Endodermal cell (in vitro differentiated cells): ENCODE measurements around the gene MYOF. TPM values are rescaled to one million over a fixed set of nuclear protein-coding genes. Genes with fewer than 3 reads are reported as not detected.
A peak's percentile ranks its signal among the peaks of the same experiment; 100 is the strongest.

Experiments
- DNase-seq: peaks from one replicate; pipeline ENCODE4 v3.0.0-alpha.2; 2017
- H3K27ac ChIP-seq: 2 replicates; pipeline ENCODE4 v1.5.1; 2013; ENCODE audit warnings: mild to moderate bottlenecking, low read depth, low read length, moderate library complexity
- H3K27me3 ChIP-seq: 2 replicates; pipeline ENCODE4 v1.6.1; 2013; ENCODE audit warnings: mild to moderate bottlenecking, low read length, moderate library complexity; ENCODE audit not compliant: insufficient read depth, control insufficient read depth, poor library complexity, severe bottlenecking
- H3K36me3 ChIP-seq: 2 replicates; pipeline ENCODE4 v1.7.0; 2013; ENCODE audit warnings: mild to moderate bottlenecking, low read length, moderate library complexity; ENCODE audit not compliant: control insufficient read depth, insufficient read depth
- H3K4me1 ChIP-seq: one replicate; pipeline ENCODE4 v1.7.0; 2013; ENCODE audit warnings: low read length; ENCODE audit not compliant: control insufficient read depth, insufficient read depth
- H3K4me3 ChIP-seq: 2 replicates; pipeline ENCODE4 v1.5.1; 2013; ENCODE audit warnings: mild to moderate bottlenecking, low read length, moderate library complexity
- H3K9ac ChIP-seq: 2 replicates; pipeline ENCODE4 v1.6.1; 2013; ENCODE audit warnings: mild to moderate bottlenecking, low read length, moderate library complexity; ENCODE audit not compliant: poor library complexity, severe bottlenecking; ENCODE audit errors: extremely low read depth
- H3K9me3 ChIP-seq: 2 replicates; pipeline ENCODE4 v1.6.1; 2013; ENCODE audit warnings: mild to moderate bottlenecking, low read length, moderate library complexity; ENCODE audit not compliant: control insufficient read depth
- H3K27ac Mint-ChIP-seq: 2 replicates; pipeline ENCODE4 v1.8.0; 2020; ENCODE audit warnings: mixed read lengths
- H3K27me3 Mint-ChIP-seq: 2 replicates; pipeline ENCODE4 v1.8.0; 2021; ENCODE audit warnings: mild to moderate bottlenecking, mixed read lengths; ENCODE audit not compliant: insufficient read depth
- H3K36me3 Mint-ChIP-seq: 2 replicates; pipeline ENCODE4 v1.8.0; 2020; ENCODE audit warnings: low read depth, mixed read lengths
- H3K4me1 Mint-ChIP-seq: 2 replicates; pipeline ENCODE4 v1.8.0; 2020; ENCODE audit warnings: mixed read lengths
- H3K4me3 Mint-ChIP-seq: 2 replicates; pipeline ENCODE4 v1.8.0; 2020; ENCODE audit warnings: mild to moderate bottlenecking, moderate library complexity, mixed read lengths
- H3K9me3 Mint-ChIP-seq: 2 replicates; pipeline ENCODE4 v1.8.0; 2020; ENCODE audit warnings: mild to moderate bottlenecking, mixed read lengths
- CTCF ChIP-seq: fragments of 200-600 bp; sonication (generic); conservative IDR thresholded peaks from 2 replicates; pipeline ENCODE4 v1.5.0; 2021; ENCODE audit warnings: antibody characterized with exemption, mild to moderate bottlenecking
- WGBS, 2 experiments: methylation state at CpG; one replicate each; pipeline versions ENCODE4 v1.1.5 to v1.1.7; 2013; ENCODE audit warnings: missing lambda C conversion rate in 2 of 2, mixed read lengths in 1 of 2; ENCODE audit not compliant: insufficient coverage in 1 of 2, insufficient read length in 1 of 2; 5-methylcytosine and 5-hydroxymethylcytosine counted together
- total RNA-seq, 2 donors: library from RNA; stranded (reverse); fragmentation: NEBNext Ultra II Directional in 1 of 2; extraction: Animal tissue kit (Norgen Biotek cat#: 25700) in 1 of 2; gene quantifications; 2 replicates in 1 of 2; 3 replicates in 1 of 2; pipeline ENCODE4 v1.2.1, GENCODE V29; 2021

The MYOF gene
- total RNA-seq, 2 donors from 2014 or later: 37.4 to 93.8 TPM

GRCh38 chr10:93447970-93448369 lies 34.2 kb downstream of the MYOF start:
- TF ChIP-seq CTCF: no peak
- peaks cover 6% of the 10 kb centered on the region for H3K4me1 ChIP-seq
- WGBS, 2 experiments: 72 to 88% methylated on average over 2 to 3 of the region's 3 CpGs

GRCh38 chr10:93447019-93447418 lies 35.1 kb downstream of the MYOF start:
- DNase-seq: no peak
- H3K9me3 Mint-ChIP-seq: no peaks in the 10 kb centered on the region
- Histone ChIP-seq H3K4me3 (no peak overlapping the region), H3K4me1 (peaks cover 6% of the 10 kb centered on the region), H3K27ac (no peak overlapping the region), H3K9ac (no peak overlapping the region), H3K27me3 (no peaks in the 10 kb centered on the region), H3K9me3 (no peaks in the 10 kb centered on the region), H3K36me3 (peaks cover 73% of the 10 kb centered on the region)
- peaks cover 29% of the 10 kb centered on the region for H3K36me3 Mint-ChIP-seq
- H3K27me3 Mint-ChIP-seq: no peaks in the 10 kb centered on the region
- WGBS, 2 experiments: 86 to 88% methylated on average over 5 to 6 of the region's 6 CpGs
- H3K27ac Mint-ChIP-seq: peak overlapping the region; percentile 95
- H3K4me3 Mint-ChIP-seq: no peak overlapping the region
- H3K4me1 Mint-ChIP-seq: peaks cover 41% of the 10 kb centered on the region
- no peak for TF ChIP-seq CTCF

More at GRCh38 chr10:93447970-93448369, 34.2 kb downstream of the MYOF start:
- no peaks in the 10 kb centered on the region for H3K9me3 ChIP-seq
- no peak overlapping the region for H3K9ac ChIP-seq
- H3K27ac ChIP-seq: no peak overlapping the region
- peak overlapping the region; percentile 9 for H3K27ac Mint-ChIP-seq
- H3K4me3 Mint-ChIP-seq: no peak overlapping the region
- H3K36me3 Mint-ChIP-seq: peaks cover 35% of the 10 kb centered on the region
- H3K4me3 ChIP-seq: no peak overlapping the region
- no peak for DNase-seq
- H3K27me3 ChIP-seq: no peaks in the 10 kb centered on the region
- H3K9me3 Mint-ChIP-seq: no peaks in the 10 kb centered on the region
- H3K4me1 Mint-ChIP-seq: peaks cover 42% of the 10 kb centered on the region
- H3K27me3 Mint-ChIP-seq: no peaks in the 10 kb centered on the region
- peaks cover 75% of the 10 kb centered on the region for H3K36me3 ChIP-seq

GRCh38 chr10:93445978-93446720 lies 36.0 kb downstream of the MYOF start:
- H3K9ac ChIP-seq: peak overlapping the region; percentile 32
- 76 to 80% methylated on average over 3 to 7 of the region's 7 CpGs for WGBS, 2 experiments
- peak overlapping the region; percentile 59 for H3K27ac ChIP-seq
- peaks cover 64% of the 10 kb centered on the region for H3K36me3 ChIP-seq
- H3K4me3 ChIP-seq: no peak overlapping the region
- Mint-ChIP-seq H3K27ac (peak overlapping the region; percentile 95), H3K4me1 (peaks cover 45% of the 10 kb centered on the region), H3K27me3 (no peaks in the 10 kb centered on the region), H3K4me3 (peak overlapping the region; percentile 22), H3K9me3 (no peaks in the 10 kb centered on the region), H3K36me3 (peaks cover 20% of the 10 kb centered on the region)
- no peaks in the 10 kb centered on the region for H3K27me3 ChIP-seq
- H3K4me1 ChIP-seq: peaks cover 6% of the 10 kb centered on the region
- no peak for TF ChIP-seq CTCF
- DNase-seq: no peak
- H3K9me3 ChIP-seq: no peaks in the 10 kb centered on the region
